ENCODE measurements around the gene PRCP.

Gene PRCP

GRCh38 chr11:82907371-82907770, 7.1 kb upstream of the PRCP start:
- DNase-seq (ENCODE audit: low read depth in 1 of 2, low spot score in 1 of 2), result no peak

- no peak for DNase-seq (ENCODE audit: low read depth in 1 of 2, low spot score in 1 of 2)
These were observed 6.7 kb upstream of the PRCP start for GRCh38 chr11:82906931-82907330.

- DNase-seq (ENCODE audit: low read depth in 1 of 2, low spot score in 1 of 2), result no peak
These were observed 6.0 kb upstream of the PRCP start for GRCh38 chr11:82906236-82906635.

GRCh38 chr11:82903843-82904586, 3.8 kb upstream of the PRCP start:
- no peak for DNase-seq (ENCODE audit: low read depth in 1 of 2, low spot score in 1 of 2)

GRCh38 chr11:82902880-82903279, 2.6 kb upstream of the PRCP start:
- no peak for DNase-seq (ENCODE audit: low read depth in 1 of 2, low spot score in 1 of 2)

- no peak for DNase-seq (ENCODE audit: low read depth in 1 of 2, low spot score in 1 of 2)
These were observed 1.8 kb upstream of the PRCP start for GRCh38 chr11:82901922-82902485.

- DNase-seq (ENCODE audit: low read depth in 1 of 2, low spot score in 1 of 2), result peak; percentile 79 to 94
These were observed 1.1 kb upstream of the PRCP start, which contains the start of gene DDIAS for GRCh38 chr11:82901165-82901921. TSS of gene DDIAS (plus strand) at chr11:82901736. CDS start at chr11:82914739, 13,003 bp downstream.

GRCh38 chr11:82899957-82900276, 313 bp downstream of the PRCP start:
- no peak for DNase-seq (ENCODE audit: low read depth in 1 of 2, low spot score in 1 of 2)

GRCh38 chr11:82899186-82899820, 927 bp downstream of the PRCP start:
- DNase-seq (ENCODE audit: low read depth in 1 of 2, low spot score in 1 of 2), result no peak

- no peak for DNase-seq (ENCODE audit: low read depth in 1 of 2, low spot score in 1 of 2)
These were observed 2.0 kb downstream of the PRCP start for GRCh38 chr11:82898241-82898640.

GRCh38 chr11:82896183-82896582, 4.0 kb downstream of the PRCP start:
- DNase-seq (ENCODE audit: low read depth in 1 of 2, low spot score in 1 of 2), result no peak

- no peak for DNase-seq (ENCODE audit: low read depth in 1 of 2, low spot score in 1 of 2)
These were observed 4.7 kb downstream of the PRCP start for GRCh38 chr11:82895437-82896091.

- no peak for DNase-seq (ENCODE audit: low read depth in 1 of 2, low spot score in 1 of 2)
These were observed 7.5 kb downstream of the PRCP start for GRCh38 chr11:82892611-82893169.

- DNase-seq (ENCODE audit: low read depth in 1 of 2, low spot score in 1 of 2), result no peak
These were observed 9.3 kb downstream of the PRCP start for GRCh38 chr11:82890936-82891335.

- DNase-seq (ENCODE audit: low read depth in 1 of 2, low spot score in 1 of 2), result no peak
These were observed 10.3 kb downstream of the PRCP start for GRCh38 chr11:82890002-82890341.

- no peak for DNase-seq (ENCODE audit: low read depth in 1 of 2, low spot score in 1 of 2)
These were observed 10.9 kb downstream of the PRCP start for GRCh38 chr11:82889133-82890001.

- DNase-seq (ENCODE audit: low read depth in 1 of 2, low spot score in 1 of 2), result no peak
These were observed 16.4 kb downstream of the PRCP start for GRCh38 chr11:82883853-82884252.

GRCh38 chr11:82874646-82875523, 25.3 kb downstream of the PRCP start:
- no peak for DNase-seq (ENCODE audit: low read depth in 1 of 2, low spot score in 1 of 2)

- DNase-seq (ENCODE audit: low read depth in 1 of 2, low spot score in 1 of 2), result no peak
These were observed 26.3 kb downstream of the PRCP start for GRCh38 chr11:82873919-82874333.
